GM21717 (cell line): ENCODE measurements around the gene SFPQ.
"Not testable (repeated sequence)": the region's sequence is repeated elsewhere in the genome, so short reads cannot be mapped to it uniquely, and the experiment has no call there.

Source experiments
- ATAC-seq: cut with Tn5 transposase; IDR thresholded peaks from one replicate; pipeline ENCODE4 v1.9.1; 2021; ENCODE audit warnings: mild to moderate bottlenecking, moderate library complexity; ENCODE audit not compliant: unreplicated experiment

SFPQ gene

DNA sequence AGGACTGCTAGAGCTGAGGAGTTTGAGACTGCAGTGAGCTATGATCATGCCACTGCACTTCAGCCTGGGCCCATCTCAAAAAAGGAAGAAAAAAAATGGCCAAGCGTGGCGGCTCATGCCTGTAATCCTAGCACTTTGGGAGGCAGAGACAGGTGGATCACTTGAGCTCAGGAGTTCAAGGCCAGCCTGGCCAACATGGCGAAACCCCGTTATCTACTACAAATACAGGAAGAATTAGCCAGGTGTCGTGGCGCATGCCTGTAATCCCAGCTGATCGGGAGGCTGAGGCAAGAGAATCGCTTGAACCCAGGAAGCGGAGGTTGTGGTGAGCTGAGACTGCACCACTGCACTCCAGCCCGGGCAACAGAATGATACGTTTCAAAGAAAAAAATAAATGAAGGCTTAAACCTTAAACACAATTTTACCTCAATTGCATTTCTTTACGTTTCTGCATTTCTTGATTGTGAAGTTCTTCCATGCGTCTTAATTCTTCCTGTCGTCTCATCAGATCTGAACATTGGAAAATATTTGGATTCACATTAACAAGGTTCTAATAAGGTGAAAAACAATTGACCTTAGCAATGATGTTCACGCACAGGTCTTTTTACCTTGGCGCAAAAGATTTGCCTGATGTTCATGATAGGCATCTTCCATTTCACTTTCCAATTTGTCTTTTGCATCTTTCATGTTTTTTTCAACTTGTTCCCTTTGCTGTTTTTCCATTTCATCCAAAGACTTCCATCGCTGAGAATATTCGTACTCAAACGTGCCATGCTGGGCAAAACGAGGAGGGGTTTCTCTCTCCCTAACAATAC is 4.2 kb downstream of the SFPQ start:
- no peak for ATAC-seq

DNA sequence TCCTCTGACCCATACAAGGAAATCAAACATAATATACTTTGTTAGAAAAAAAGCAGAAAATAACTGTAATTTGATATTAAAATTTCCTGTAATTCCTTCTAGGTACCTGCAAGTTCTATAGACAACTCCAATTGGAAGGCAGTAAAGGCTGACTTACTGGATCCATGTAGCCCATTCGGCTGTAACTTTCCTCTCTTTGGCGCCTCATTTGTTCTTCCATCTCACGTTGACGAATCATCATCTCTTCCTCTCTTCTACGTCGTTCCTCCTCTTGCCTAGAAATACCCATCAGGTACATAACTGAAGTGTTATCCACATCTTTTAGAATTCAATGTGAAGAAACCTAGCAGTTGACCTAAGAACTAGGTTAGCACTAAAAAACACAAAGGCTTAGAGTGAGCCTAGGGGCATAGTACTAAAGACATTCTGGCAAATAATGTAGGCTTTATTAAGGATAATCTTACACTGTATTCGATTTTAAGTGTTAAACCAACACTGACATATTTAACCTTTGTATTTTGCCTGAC is 5.1 kb downstream of the SFPQ start:
- ATAC-seq = no peak

DNA sequence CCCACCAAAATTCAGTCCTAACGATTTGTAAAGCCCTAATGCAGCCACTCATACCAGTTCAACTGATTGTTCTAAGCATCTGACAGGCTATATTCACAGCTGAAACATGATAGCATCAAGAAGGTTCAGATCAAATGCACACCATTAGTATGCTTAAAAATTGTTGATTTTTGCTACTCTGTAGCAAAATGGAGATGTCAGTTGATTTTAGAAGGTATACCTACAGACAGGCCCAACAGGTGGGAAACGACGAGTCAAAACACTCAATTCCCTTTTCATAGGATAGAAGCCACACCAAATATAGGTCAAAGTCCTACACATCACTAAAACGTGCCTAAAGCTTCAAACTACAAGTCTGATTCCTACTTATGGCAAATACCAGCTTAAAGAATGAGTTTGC is 6.7 kb downstream of the SFPQ start:
- no peak for ATAC-seq

DNA sequence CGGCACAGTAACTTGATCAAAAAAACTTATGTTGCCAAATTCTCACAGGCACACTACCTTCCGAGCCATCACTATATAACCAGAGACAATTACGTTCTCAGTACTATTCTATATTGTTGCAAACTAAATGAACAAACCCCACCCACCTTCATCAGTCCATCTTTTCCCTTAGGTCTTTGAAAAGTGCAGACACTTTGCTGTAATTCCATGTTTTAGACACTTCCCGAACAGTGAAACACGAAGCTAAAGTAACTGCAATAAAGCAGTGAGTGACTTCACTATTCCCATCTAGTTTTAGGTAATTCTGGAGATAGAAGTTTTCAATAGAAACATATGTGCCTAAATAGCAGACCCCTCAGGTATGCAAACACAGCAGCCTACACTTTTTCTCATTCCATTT is 7.7 kb downstream of the SFPQ start:
- ATAC-seq = no peak

DNA sequence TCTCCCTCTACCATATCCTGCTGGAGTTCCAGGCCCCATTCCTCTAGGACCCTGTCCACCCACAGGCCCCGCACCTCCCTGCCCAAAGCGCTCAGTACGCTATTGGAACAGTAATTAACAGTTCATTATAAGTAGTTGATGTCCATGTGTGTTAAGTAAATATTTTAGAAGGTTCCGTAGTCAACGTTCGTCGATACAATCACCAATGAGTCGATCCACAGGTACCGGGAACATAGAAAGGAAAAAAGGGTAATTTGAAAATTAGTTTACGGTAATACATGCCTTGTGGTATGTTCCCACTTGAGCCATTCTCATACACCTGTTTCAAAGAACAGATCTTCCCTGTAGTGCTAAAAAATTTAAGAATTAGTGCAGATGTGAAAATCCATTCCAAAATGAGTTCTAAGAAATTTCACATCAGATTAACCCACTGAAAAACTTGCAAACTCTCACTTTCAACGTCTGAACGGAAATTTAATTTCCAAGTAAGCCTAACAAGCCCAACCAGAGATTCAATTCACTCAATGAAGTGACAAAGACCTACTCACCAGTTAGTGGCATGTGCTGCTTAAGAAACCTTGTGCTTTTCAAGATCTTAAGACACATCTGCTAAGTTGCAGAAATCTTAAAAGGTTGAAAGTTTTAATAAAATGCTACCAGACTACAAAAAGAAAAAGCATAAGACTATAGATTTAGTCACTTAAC is 8.3 kb downstream of the SFPQ start:
- ATAC-seq = no peak

DNA sequence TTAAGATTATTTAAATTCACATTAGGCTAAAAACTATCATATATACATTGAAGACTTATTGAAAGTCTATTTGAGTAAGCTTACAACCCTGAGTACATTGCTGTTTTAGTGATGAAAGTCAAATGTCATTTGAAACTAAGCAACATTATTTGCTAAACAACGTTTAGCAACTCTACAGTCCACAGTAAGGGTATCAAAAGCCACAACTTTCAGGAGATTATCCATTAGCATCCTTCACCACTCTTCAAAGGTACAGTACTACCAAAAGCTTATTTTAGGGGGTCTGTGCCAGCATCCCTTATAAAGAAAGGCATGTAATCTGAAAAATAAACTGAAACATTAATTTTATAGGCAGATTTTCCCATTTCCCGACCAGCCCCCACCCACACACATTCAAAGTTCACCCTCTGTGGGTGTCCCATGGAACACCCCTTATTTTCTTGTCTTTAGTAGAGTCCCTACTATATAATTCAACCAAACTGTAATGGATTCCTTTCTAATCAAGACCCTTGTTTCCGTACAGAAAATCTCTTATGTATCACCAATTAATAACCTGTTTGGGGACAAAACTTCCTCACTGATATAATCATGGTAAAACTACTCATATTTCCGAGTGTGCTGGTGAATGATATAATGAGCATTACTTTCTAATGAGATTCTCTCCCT is 11.0 kb downstream of the SFPQ start:
- no peak for ATAC-seq

DNA sequence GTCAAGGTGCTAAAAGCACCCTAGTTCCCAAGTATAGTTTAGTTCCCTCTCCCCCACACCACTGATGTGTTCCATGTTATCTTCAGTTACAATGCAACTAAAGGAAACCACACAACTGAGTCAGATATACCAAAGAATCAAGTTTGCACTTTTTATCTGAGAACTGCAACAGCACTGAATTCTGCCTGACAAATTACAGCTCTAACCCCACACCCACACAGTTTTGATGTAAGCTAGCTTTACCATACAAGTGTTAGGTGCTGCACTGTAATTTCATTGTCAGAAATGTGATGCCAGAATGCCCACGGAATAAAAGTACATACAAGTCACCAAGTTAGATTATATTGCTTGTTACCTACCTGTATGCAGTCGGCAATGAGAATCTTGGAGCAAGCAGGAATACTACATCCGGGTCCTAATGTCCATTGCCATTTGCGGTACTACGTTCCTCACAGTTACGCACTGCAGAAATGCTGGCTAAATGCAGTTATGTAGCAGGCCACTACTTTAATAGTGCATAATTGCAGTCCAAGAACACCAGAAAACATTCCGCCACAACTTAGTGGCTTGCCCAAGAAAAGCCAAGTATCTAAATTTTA is 12.1 kb downstream of the SFPQ start:
- ATAC-seq = no peak

DNA sequence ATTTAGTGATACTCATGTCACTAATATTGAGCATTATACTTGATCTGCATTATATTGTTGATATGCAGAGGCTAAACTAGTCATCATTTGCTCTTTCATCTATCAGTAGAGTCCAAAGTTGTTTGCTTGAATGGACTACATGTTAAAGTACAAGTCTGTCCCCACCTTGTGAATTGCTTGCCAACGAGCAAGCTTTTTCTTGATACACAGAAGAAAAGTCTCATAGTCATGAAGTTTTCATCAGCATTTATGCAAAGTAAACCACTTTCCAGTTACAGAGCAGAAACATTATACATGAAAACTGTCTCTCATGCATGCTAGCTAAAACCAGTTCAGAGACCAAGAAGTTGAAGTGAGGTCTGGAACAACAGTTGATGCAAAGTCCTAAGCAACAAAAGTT is 13.0 kb downstream of the SFPQ start:
- ATAC-seq = no peak

DNA sequence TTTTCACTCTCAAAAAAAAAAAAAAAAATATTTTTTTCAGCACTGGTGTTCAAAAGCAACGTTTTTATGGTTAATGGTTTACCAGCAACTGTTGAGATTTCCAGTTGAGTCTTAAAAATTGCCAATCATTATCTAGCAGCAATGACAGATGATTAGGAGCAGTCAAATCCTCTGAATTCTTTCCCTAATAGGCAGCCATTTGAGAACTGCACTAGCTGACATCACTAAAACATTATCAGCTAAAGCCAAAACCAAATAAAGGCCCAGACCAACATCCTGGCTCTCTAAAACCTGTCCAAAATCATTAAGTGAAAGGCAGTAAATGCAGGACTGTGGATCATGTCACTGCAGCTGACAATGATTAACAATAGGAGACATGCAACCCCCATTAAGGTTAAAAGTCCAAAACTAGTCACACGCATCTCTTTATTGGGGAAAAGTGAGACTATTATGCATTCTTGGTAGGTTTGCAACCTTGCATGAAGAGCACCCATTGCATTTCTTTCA is 14.0 kb downstream of the SFPQ start:
- no peak for ATAC-seq

DNA sequence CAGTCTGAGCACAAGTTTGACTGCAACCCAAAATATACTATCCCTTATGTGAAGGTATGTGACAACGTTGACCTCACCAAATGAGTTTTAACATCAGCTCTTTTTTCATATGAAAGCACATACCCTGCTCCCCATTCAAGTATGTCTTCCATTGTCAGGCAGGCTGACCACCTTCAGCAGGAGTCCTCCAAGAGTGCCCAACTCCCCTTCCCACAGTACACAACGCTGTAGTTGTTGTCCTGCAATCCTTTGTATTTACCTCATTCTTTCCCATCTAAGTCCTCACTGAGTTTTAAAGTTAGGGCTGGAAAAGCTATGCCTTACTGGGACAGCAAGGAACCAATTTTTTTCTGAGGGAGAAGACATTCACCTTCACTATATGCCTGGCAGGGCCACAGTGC is 14.7 kb downstream of the SFPQ start:
- no peak for ATAC-seq

DNA sequence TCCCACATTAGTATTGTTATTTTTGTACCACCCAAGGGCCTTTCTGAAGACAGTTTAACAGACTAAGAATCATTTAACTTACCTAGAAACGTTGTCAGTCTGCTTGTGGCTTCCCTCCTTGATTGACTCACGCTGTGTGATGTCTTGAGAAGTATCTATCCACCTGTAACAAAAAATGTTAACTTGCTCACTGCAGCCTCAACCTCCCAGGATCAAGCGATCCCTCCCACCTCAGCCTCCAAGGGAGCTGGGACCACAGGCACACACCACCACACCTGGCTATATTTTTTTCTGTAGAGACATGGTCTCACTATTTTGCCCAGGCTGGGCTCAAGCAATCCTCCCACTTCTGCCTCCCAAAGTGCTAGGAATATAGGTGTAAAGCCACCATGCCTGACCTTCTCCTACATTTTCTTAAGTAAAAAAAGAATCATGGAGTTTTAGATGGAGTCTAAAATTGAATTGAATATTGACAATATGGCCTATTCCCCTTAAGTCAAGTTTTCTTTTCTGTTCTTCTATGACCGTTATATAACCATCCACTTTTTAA is 15.6 kb downstream of the SFPQ start:
- ATAC-seq = no peak

DNA sequence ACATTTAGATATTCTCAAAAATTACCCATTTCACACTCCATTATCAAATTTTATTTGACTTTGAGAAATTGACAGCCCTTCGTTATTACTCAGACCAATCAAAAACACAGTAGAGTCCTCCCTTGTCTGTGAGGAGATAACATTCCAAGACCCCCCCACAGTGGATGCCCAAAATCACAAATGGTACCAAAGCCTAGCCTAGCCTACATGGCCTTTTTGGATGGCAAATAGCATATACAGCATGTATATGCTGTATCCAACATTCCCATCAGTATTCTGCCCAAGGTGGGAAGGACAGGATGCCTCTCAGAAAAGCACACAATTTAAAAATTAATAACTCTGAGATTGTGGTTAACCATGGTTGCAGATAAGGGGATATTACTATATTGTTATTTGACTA is 17.3 kb downstream of the SFPQ start:
- no peak for ATAC-seq

DNA sequence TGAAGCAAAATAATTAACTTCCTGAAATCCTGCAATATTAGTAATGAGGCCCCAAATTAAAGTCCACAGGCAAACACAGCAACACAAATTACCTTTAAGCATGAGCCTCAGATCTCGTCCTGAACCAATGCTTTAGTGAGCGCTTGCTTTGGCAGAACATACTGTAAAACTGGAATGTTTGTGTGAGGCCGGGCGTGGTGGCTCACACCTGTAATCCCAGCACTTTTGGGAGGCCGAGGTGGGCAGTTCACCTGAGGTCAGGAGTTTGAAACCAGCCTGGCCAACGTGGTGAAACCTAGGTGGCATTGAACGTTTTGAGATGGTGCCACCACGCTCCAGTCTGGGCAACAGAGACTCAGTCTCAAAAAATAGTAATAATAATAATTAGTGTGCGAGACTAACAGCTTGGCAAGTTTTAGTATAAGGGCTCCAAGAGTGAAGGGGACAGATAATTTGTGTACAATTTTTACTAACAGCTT is 17.8 kb downstream of the SFPQ start:
- ATAC-seq = no peak

DNA sequence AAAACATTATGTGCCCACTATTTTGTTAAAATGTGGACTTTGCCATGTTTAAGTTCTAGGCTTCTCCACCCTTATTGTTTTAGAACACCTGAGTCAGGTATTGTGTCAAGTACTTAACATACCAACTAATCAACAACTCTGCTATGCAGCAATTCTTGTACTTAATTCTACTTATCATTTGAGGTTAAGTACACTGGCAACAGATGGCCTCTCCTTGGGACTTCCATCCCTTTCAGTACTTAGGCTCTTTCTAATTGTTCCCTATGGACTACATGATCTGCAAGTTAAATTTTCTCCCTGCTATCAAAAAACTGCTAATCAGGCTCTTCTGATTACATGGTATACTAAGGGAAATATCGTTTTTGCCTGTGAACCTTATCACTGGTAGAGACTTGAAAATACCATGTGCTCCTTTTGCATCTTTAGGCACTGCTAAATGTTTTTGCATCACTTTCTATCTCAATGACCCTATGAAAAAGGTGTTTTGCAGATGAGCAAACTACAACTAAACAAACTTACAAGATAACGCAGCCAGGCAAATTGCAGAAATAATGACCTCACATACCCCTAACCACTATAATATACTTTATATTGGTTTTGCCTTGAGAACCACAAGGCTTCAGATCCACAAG is 18.9 kb downstream of the SFPQ start:
- ATAC-seq = no peak

DNA sequence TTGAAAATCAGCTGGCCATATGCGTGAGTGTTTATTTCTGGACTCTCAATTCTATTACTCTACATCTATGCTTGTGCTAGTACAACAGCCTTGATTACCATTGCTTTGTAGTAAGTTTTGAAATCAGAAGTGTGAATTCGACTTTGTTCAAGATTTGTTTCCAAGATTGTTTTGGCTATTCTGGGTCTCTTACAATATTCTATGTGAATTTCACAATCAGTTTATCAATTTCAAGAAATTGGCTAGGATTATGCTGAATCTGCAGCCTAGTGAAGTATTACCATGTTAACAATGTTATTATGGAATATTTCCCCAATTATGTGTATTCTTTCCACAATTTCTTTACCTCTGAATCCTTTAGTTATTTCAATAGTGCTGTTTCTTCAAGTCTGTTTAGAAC is 19.5 kb downstream of the SFPQ start:
- ATAC-seq = no peak

DNA sequence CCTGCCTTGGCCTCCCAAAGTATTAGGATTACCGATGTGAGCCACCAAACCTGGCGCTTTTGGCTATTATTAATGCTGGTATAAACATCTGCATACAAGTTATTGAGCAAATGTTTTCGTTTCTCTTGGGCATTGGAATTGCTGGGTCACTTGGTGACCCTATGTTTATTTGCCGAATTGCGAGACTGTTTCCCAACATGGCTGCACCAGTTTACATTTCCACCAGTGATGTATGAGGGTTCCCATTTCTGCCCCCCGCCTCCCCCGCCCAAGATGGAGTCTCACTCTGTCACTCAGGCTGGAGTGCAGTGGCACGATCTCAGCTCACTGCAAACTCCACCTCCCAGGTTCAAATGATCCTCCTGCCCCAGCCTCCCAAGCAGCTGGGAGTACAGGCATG is 20.9 kb downstream of the SFPQ start:
- ATAC-seq = no peak

DNA sequence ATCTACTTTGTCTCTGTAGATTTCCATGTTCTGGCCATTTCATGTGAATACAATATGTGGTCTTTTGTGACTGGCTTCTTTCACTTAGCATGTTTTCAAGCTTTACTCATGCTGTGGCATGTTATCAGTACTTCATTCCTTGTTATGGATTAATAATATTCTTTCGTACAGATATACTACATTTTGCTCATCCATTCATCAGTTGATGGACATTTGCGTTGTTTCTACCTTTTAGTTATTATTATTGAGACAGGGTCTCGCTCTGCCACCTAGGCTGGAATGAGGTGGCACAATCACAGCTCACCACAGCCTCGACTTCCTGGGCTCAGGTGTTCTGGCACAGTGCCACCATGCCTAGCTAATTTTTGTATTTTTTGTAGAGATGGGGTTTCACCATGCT is 21.4 kb downstream of the SFPQ start:
- ATAC-seq = no peak

DNA sequence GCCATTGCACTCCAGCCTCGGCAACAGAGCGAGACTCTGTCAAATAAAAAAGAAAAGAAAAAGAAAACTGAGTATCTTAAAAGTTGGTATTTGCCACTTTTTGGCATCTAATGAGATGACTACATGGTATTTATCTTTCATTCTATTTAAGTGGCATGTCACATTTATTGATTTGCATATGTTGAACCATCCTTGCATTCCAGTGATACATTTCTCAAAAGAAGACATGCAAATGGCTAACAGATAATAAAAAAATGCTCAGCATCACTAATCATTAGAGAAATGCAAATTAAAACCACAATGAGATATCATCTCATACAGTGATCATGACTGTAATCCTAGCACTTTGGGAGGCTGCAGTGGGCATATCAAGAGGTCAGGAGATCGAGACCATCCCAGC is 28.1 kb downstream of the SFPQ start:
- ATAC-seq = no peak

DNA sequence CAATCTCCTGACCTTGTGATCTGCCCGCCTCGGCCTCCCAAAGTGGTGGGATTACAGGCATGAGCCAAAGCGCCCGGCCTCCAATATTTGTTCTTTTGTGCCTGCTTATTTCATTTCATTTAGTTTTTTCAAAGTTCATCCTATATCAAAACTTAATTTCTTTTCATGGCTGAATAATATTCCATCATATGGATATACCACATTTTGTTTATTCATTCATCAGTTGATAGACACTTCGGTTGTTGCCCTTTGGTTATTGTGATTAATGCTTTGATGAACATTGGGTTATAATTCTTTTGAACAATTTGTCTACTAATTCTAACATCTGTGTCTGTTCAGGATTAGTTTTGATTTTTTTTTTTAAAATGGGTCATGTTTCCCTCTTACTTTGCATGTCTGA is 41.7 kb downstream of the SFPQ start:
- no peak for ATAC-seq

DNA sequence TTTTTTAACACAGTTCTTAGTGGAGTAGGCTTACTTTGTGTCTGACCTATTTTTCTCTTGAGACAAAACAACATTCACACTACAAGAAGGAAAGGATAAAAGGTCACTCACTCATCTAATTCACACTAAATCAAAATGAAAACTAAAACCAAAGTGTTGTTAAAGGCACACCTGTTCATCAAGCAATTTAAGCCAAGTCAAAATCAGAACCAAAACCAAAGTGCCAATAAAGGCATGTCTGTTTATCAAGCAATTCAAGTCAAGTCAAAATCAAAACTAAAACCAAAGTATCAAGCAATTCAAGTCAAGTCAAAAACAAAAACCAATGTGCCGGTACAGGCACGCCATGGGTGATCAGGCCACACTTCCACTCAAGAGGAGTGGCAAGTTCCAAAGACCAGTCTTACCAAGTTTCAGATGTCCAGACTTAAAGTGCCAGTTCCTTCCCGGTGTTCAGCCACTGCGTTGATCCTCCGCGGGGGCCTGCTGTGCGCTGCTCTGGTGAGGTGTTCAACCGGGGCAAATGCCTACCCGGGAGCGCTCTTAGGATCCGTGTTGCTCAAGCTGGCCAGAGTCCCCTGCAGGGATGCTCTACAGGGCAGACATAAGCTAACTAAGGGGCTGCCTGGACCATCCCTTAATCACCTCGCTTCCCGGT is 46.9 kb downstream of the SFPQ start:
- ATAC-seq = not testable (repeated sequence)
